Effector memory CD8-positive, alpha-beta T cell (primary cell): Measurements from ENCODE around the gene TMEM201.

Experiments
- ATAC-seq: fragments of 150-1000 bp; cut with Tn5 transposase; replicated peaks from 2 replicates; pipeline ENCODE4 v1.10.0; 2021; ENCODE audit warnings: mild to moderate bottlenecking, moderate library complexity
- DNase-seq, 3 experiments: peaks; one replicate each; pipeline ENCODE4 v3.0.0; 2021
- H3K27ac Mint-ChIP-seq, 2 donors: one replicate each; pipeline ENCODE4 v1.8.0; 2022; ENCODE audit warnings: mild to moderate bottlenecking in 2 of 2, mixed read lengths in 2 of 2, moderate library complexity in 2 of 2
- H3K27me3 Mint-ChIP-seq, 2 donors: one replicate each; pipeline ENCODE4 v1.8.0; 2022; ENCODE audit warnings: mixed read lengths in 2 of 2
- H3K36me3 Mint-ChIP-seq: one replicate; pipeline ENCODE4 v1.8.0; 2022; ENCODE audit warnings: mild to moderate bottlenecking, moderate library complexity, mixed read lengths; ENCODE audit not compliant: insufficient read depth
- H3K4me1 Mint-ChIP-seq, 2 donors: one replicate each; pipeline ENCODE4 v1.8.0; 2022; ENCODE audit warnings: low read depth in 2 of 2, mixed read lengths in 2 of 2
- H3K4me3 Mint-ChIP-seq, 2 donors: one replicate each; pipeline ENCODE4 v1.8.0; 2022; ENCODE audit warnings: mild to moderate bottlenecking in 2 of 2, mixed read lengths in 2 of 2, moderate library complexity in 2 of 2
- H3K9me3 Mint-ChIP-seq, 2 donors: one replicate each; pipeline ENCODE4 v1.8.0; 2022; ENCODE audit warnings: mixed read lengths in 2 of 2

Gene TMEM201

DNA sequence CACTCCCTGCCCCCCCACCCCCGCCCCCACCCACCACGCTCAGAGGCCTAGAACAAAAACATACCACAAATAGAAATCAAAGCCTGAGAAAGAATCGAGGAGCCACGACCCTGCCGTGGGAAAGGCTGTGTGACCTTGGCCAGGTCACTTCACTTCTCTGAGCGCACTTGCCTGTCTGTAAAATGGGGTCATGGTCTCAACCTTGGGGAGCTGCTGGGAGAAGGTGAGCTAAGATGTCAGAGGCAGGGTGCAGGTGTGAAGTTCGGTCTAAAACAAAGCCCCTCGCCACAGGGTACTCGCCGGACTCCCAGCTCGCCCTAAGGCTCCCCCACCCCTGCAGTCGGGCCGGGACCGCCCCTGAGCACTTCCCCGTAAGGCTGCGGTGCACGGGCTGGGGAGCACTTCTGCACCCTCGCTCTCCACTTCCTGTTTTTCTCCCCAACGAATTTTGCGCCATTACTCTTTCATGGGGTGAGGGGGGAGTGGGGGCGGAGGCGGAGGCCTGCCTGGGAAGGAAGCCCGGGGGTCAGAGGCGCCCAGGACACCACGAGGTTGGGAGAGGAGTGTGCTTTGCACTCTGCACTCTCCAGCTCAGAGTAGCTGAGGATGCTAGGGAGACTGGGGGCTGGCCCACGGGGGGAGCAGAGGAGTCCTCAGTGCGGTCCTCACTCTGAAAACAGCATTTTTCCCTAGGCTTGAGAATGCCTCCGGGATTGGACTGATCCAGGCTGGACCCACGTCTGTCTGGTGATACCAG is 40.9 kb downstream of the TMEM201 start:
- ATAC-seq = peak; percentile 49
- peaks cover 39% of the 10 kb centered on the region for H3K36me3 Mint-ChIP-seq
- H3K27ac Mint-ChIP-seq = peak overlapping the region; percentile 91 to 95
- H3K4me3 Mint-ChIP-seq = peak overlapping the region; percentile 83 to 90
- peak; percentile 57 to 65 (median 59) for DNase-seq
- H3K9me3 Mint-ChIP-seq = no peaks in the 10 kb centered on the region
- H3K27me3 Mint-ChIP-seq = no peaks in the 10 kb centered on the region
- peaks cover 46 to 51% of the 10 kb centered on the region in 2 donors for H3K4me1 Mint-ChIP-seq

DNA sequence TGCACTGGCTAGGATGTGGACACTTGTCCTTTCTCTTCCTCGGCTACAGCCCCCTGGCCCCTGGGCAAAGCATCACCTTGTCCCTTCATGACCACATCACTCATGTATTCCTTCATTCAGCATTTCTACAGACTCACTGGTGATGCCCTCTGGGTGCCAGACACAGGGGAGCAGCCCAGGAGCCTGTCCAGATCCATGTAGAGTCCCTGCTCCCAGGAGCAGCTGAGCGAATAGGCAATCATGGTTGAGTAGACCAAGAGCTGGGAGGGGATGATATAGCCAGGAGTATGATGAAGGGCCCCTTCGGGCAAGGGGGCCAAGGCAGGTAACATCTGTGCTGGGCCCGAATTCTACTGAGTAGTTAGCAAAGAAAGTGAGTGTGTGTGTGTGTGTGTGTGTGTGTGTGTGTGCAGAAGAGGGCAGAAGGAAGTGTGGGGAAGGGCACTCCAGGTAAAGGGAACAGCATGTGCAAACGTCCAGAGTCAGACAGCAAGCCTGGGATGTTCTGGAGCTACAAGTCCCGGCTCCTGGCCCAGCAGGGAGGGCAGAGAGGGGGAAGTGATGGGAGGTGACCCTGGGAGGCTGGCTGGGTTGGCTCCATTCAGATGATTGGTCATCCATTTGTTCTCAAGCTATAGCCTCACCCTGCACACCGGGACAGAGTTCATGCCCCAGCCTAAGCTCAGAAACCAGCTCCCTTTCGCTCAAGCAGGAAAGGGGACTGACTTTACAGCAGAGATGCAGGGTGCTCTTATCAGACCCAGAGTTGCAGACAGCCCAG is 41.8 kb downstream of the TMEM201 start:
- peaks cover 39% of the 10 kb centered on the region for H3K36me3 Mint-ChIP-seq
- peak in 1 of 3 experiments; percentile 18 for DNase-seq

DNA sequence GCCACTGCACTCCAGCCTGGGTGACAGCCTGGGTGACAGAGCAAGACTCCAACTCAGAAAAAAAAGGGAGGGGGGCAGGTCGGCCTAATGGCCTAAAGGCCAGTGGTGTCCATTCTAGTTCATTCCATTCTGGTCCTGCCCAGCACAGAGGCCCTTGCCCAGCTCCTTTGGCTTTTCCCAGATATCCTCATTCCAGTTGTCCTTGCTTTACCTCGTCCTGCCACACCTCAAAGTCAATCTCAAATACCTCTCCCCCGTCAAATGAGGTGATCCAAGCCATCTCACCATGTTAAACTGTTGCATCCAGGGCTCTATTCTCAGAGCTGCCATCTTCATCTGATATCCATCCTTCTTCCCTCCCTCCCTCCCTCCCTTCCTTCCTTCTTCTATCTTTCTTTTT is 42.9 kb downstream of the TMEM201 start:
- no peak for ATAC-seq
- no peaks in the 10 kb centered on the region for H3K27me3 Mint-ChIP-seq
- DNase-seq = no peak
- H3K9me3 Mint-ChIP-seq = no peaks in the 10 kb centered on the region
- peaks cover 50 to 54% of the 10 kb centered on the region in 2 donors for H3K4me1 Mint-ChIP-seq
- H3K4me3 Mint-ChIP-seq = peak overlapping the region; percentile 83 to 90
- H3K27ac Mint-ChIP-seq = peak overlapping the region; percentile 74 to 95
- peaks cover 36% of the 10 kb centered on the region for H3K36me3 Mint-ChIP-seq

More for the DNA sequence above, 41.8 kb downstream of the TMEM201 start:
- H3K27ac Mint-ChIP-seq = peak overlapping the region; percentile 91 to 95
- H3K27me3 Mint-ChIP-seq = no peaks in the 10 kb centered on the region
- ATAC-seq = no peak
- no peaks in the 10 kb centered on the region for H3K9me3 Mint-ChIP-seq
- peaks cover 54 to 60% of the 10 kb centered on the region in 2 donors for H3K4me1 Mint-ChIP-seq
- H3K4me3 Mint-ChIP-seq = peak overlapping the region; percentile 83 to 90

DNA sequence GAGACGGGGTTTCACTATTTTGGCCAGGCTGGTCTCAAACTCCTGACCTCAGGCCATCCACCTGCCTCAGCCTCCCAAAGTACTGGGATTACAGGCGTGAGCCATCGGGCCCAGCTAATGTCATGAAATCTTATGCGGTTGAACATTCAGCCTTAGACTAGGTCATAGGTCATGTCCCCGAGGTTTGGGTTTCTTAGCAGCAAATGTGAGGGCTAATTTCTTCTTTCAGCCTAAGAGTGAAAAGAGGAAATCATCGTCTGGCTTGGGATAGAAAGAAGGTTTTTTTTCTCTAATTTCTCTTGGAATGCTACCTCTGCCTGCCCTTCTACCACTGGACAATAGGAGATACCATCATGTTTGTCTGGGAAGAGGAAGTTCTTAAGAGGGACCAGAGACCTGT is 44.8 kb downstream of the TMEM201 start:
- peak overlapping the region in 1 of 2 donors; percentile 62 for H3K27ac Mint-ChIP-seq
- no peak overlapping the region for H3K4me3 Mint-ChIP-seq
- DNase-seq = no peak
- peaks cover 34% of the 10 kb centered on the region for H3K36me3 Mint-ChIP-seq
- H3K9me3 Mint-ChIP-seq = no peaks in the 10 kb centered on the region
- H3K27me3 Mint-ChIP-seq = no peaks in the 10 kb centered on the region
- ATAC-seq = no peak
- peaks cover 43 to 45% of the 10 kb centered on the region in 2 donors for H3K4me1 Mint-ChIP-seq

DNA sequence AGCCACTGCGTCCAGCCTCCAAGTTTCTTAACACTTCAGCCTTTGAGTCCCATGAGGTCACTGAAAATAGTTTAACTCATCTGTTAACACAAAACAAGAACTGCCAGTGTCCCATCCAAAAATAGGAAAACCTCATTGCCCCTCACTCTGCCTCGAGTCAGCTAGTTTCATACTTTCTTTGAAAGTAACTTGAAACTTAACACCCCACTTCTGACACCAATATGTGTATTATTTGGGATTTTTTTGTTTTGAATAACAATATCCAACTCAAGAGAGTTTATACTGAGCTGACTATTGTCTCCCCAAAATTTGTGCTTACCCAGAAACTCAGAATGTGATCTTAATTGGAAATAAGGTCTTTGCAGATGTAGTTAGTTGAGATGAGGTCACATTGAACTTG is 45.9 kb downstream of the TMEM201 start:
- no peaks in the 10 kb centered on the region for H3K9me3 Mint-ChIP-seq
- DNase-seq = no peak
- peaks cover 33% of the 10 kb centered on the region for H3K36me3 Mint-ChIP-seq
- H3K4me3 Mint-ChIP-seq = no peak overlapping the region
- peaks cover 42 to 43% of the 10 kb centered on the region in 2 donors for H3K4me1 Mint-ChIP-seq
- no peak for ATAC-seq
- no peaks in the 10 kb centered on the region for H3K27me3 Mint-ChIP-seq
- peak overlapping the region; percentile 76 to 81 for H3K27ac Mint-ChIP-seq

DNA sequence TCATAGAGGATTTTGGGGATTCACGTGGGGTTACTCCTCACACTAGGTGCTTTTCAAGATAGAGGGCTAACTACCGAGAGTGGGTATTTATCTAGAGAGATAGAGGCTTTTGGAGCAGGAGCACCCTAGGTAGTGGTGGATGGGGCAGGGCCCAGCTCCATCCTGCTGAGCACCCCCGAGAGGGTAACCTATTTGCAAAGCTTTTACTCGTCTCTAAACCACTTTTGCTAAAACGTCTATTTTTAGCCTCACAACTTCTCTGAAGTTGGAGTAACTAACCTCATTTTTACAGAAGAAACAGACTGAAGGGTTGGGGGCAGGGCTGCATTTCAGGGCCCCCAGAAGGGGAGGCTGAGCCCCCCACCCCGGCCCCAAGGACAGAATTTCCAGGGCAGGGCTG is 50.5 kb downstream of the TMEM201 start:
- H3K4me3 Mint-ChIP-seq = no peak overlapping the region
- H3K27me3 Mint-ChIP-seq = no peaks in the 10 kb centered on the region
- peak overlapping the region; percentile 14 to 81 for H3K27ac Mint-ChIP-seq
- DNase-seq (no peak), ATAC-seq (no peak)
- H3K36me3 Mint-ChIP-seq = peaks cover 32% of the 10 kb centered on the region
- H3K4me1 Mint-ChIP-seq = peaks cover 46 to 54% of the 10 kb centered on the region in 2 donors
- H3K9me3 Mint-ChIP-seq = no peaks in the 10 kb centered on the region

DNA sequence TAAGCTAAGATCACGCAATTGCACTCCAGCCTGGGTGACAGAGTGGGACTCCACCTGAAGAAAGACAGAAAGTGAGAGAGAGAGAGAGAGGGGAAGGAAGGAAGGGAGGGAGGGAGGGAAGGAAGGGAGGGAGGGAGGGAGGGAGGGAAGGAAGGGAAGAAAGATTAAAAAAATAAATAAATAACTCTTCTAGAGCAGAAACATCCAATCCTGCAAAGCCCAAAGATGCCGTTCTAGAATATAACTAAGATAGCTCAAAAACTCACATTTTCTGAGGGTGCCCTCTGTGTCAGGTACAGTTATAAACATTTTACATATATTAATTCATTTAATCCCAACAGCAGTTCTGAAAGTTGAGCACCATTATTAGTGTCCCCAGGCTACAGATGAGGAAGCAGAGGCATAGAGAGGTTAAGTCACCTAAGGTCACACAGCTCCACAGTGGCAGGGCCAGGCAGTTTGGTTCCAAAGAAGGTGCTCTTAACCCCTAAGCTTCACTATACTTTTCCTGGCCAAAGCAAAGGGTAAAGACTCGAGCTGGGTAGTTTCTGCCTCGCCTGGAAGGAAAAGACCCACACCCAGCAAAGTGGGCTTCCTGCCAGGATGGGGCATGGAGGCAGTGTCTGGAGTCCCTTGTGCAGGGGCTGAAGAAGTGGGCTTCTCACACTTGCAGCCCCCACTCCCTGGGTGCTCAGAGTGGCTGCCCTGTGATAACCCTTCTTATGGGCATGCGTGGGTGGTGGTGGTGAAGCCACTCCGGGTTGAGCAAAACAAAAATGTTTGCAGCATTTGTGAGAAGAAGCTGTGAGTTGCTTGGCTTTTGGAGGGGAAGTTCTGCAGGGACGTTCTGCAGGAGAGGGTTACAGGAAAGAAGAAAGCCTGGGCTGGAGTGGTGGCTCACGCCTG is 54.9 kb downstream of the TMEM201 start:
- Mint-ChIP-seq H3K9me3 (no peaks in the 10 kb centered on the region), H3K27me3 (no peaks in the 10 kb centered on the region), H3K36me3 (peaks cover 18% of the 10 kb centered on the region), H3K4me1 (peaks cover 33 to 38% of the 10 kb centered on the region in 2 donors), H3K4me3 (peak overlapping the region; percentile 51 to 54), H3K27ac (peak overlapping the region; percentile 57 to 89)
- DNase-seq (no peak), ATAC-seq (peak; percentile 39)

DNA sequence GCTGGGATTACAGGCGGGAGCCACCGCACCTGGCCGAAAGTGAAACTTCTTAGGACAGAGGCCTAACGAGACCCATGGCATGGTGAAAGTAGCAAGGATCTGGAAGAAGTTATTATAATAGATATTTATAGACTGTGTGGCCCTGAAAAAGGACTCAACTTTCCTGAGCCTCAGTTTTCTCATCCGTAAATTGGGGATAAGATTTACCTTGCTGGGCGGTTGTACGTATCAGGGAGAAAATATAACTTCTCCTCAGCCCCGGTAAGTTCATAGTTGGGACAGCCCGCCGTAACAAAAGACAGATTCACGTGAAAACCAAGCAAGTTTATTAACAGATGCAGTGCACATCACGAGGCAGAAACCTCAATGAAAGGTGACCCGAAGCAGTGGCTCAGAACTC is 57.3 kb downstream of the TMEM201 start:
- Mint-ChIP-seq H3K27ac (no peak overlapping the region), H3K9me3 (no peaks in the 10 kb centered on the region), H3K36me3 (peaks cover 13% of the 10 kb centered on the region), H3K27me3 (no peaks in the 10 kb centered on the region), H3K4me3 (no peak overlapping the region), H3K4me1 (peaks cover 28 to 29% of the 10 kb centered on the region in 2 donors)
- ATAC-seq = no peak
- no peak for DNase-seq

DNA sequence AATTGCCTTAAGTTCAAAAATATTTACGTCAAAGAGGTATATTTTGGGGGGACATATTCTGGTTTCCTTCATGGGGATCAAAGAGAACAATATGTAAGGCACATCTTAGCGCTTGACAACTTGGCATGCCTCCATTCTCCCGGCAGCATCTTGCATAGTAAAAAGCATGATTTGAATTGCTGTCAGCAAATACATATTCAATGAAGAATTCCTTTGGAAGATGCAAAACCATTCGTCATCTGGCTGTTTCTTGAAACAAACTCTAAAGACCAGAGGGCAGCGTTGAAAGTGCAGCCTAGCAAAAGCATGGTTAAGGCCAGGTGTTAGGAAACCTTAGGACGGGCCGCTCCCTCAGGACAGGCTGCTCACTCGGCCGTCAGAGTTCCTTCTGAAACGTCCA is 59.5 kb downstream of the TMEM201 start:
- ATAC-seq = no peak
- Mint-ChIP-seq H3K9me3 (no peaks in the 10 kb centered on the region), H3K4me1 (peaks cover 27 to 29% of the 10 kb centered on the region in 2 donors), H3K27me3 (no peaks in the 10 kb centered on the region), H3K27ac (no peak overlapping the region), H3K36me3 (peaks cover 26% of the 10 kb centered on the region), H3K4me3 (no peak overlapping the region)
- DNase-seq = no peak

DNA sequence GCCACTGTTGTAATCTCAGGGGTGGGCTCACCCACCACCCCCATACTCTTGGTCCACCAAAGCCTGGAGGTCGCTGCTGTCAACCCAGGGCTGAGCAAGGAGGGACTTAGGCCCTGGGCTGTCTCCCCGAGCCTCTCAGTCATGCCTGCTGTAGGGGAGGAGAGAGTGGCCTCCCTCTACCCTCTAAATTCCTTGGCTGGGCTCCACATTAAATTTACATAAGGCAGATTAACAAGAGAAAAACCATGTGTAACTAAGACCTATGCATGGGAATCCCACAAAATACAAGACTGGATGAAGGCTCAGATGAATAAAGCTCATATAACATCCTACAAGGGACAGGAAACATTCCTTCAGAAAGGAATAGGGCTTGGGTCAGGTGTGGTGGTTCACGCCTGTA is 61.1 kb downstream of the TMEM201 start:
- peak overlapping the region in 1 of 2 donors; percentile 99 for H3K4me3 Mint-ChIP-seq
- ATAC-seq (no peak), DNase-seq (no peak)
- no peaks in the 10 kb centered on the region for H3K27me3 Mint-ChIP-seq
- H3K9me3 Mint-ChIP-seq = no peaks in the 10 kb centered on the region
- peaks cover 34% of the 10 kb centered on the region for H3K36me3 Mint-ChIP-seq
- peaks cover 34 to 36% of the 10 kb centered on the region in 2 donors for H3K4me1 Mint-ChIP-seq
- no peak overlapping the region for H3K27ac Mint-ChIP-seq

DNA sequence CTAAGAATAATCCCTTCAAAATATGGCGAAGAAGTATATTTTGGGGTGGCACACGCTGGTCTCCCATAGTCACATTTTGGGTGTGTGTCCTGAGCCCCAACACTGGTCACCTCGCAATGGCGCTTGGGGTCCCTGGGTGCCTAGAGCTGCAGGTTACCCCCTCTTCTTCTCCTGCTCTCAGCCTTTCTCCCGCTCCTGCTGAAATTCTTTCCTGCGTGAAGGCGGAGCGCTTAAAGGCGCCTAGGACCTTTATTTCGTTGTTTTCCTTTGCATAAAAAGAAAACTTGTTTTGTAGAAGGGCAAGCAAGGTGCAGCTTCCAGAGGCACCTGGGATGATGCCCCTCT is 62.5 kb downstream of the TMEM201 start:
- no peak for ATAC-seq
- Mint-ChIP-seq H3K36me3 (peaks cover 41% of the 10 kb centered on the region), H3K4me1 (peaks cover 46 to 49% of the 10 kb centered on the region in 2 donors), H3K27me3 (no peaks in the 10 kb centered on the region), H3K9me3 (no peaks in the 10 kb centered on the region), H3K4me3 (peak overlapping the region; percentile 99), H3K27ac (peak overlapping the region; percentile 91 to 98)
- no peak for DNase-seq

DNA sequence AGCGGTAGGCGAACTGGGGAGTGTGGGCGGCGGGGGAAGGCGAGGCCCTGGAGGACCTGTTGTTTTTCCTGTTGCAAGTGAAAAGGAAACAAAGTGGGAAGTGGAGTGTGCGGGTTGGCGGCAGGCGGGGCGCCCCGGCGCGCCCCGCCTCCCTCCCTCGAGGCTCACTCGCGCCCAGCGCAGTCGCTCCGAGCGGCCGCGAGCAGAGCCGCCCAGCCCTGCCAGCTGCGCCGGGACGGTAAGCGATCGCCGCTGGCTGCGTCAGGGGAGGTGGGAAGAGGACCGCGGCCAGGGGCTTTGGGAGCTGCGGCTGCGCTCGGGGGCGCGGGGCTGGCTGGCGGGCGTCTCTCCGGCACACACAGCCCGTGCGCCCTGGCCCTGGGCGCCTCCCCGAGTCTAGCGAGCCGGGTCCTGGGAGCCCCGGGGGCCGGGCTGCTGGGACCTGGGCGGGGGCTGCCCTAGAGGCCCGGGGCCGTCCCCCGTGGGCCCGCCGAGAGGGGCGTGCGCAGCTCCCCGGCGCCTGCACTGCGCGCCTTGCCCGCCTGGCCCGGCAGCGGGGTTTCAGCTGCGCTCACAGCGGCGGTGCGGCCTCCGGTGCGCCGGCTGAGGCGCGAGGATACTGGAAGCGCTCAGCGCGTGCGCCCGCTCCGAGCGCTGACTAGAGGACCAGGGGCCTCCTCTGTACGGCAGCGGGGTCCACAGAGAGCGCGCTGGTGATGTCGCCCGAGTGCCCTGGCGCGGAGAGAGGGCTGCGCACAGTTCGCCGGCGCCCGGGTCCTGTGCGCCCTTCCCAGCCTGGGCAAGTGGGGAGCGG is 63.1 kb downstream of the TMEM201 start, which contains the start of gene PIK3CD:
PIK3CD (plus strand) TSS at position 167 of the 814 bp plus-strand sequence. CDS start 58,725 bp downstream, outside the sequence.
- peaks cover 43% of the 10 kb centered on the region for H3K36me3 Mint-ChIP-seq
- H3K9me3 Mint-ChIP-seq = no peaks in the 10 kb centered on the region
- H3K4me3 Mint-ChIP-seq = peak within 1 kb of the TSS; percentile 99
- ATAC-seq (peak; percentile 49), DNase-seq (peak in 2 of 3 experiments; percentile 19 to 50)
- H3K27me3 Mint-ChIP-seq = no peaks in the 10 kb centered on the region
- peaks cover 46 to 51% of the 10 kb centered on the region in 2 donors for H3K4me1 Mint-ChIP-seq
- peak within 1 kb of the TSS; percentile 96 to 98 for H3K27ac Mint-ChIP-seq
